CD8-positive, alpha-beta memory T cell (primary cell): ENCODE data around the gene SLIT1. TPM values are rescaled to one million over a fixed set of nuclear protein-coding genes. Genes with fewer than 3 reads are reported as not detected.

ENCODE experiments used
- CTCF ChIA-PET: fragments of 350-600 bp; sonication (Branson Sonifier 250); formaldehyde crosslinking; loops from one replicate; lab custom pipeline; 2021; ENCODE audit warnings: antibody characterized with exemption; lab: Charles Lee
- POLR2A ChIA-PET: fragments of 350-600 bp; sonication (Branson Sonifier 250); formaldehyde crosslinking; loops from one replicate; lab custom pipeline; 2021; ENCODE audit warnings: antibody characterized with exemption; lab: Charles Lee
- DNase-seq, 5 donors: peaks; one replicate each; pipeline versions ENCODE4 v3.0.0 to v3.0.0-alpha.2; 2020 to 2022; ENCODE audit warnings: mixed read lengths in 1 of 5
- H3K27ac ChIP-seq: one replicate; pipeline ENCODE4 v1.7.0; 2013; ENCODE audit warnings: low read depth, mild to moderate bottlenecking, low read length, moderate library complexity
- H3K27me3 ChIP-seq: 2 replicates; pipeline ENCODE4 v1.7.0; 2013; ENCODE audit warnings: low read length, mild to moderate bottlenecking; ENCODE audit not compliant: insufficient read depth, poor library complexity, severe bottlenecking
- H3K36me3 ChIP-seq: 2 replicates; pipeline ENCODE4 v1.7.0; 2013; ENCODE audit warnings: mild to moderate bottlenecking, low read length, moderate library complexity; ENCODE audit not compliant: insufficient read depth
- H3K4me1 ChIP-seq: 2 replicates; pipeline ENCODE4 v1.7.0; 2013; ENCODE audit warnings: mild to moderate bottlenecking, low read length, moderate library complexity; ENCODE audit not compliant: insufficient read depth
- H3K4me3 ChIP-seq: 2 replicates; pipeline ENCODE4 v1.7.0; 2013; ENCODE audit warnings: mild to moderate bottlenecking, low read length
- H3K9me3 ChIP-seq: 2 replicates; pipeline ENCODE4 v1.7.0; 2013; ENCODE audit warnings: mild to moderate bottlenecking, low read length
- H3K27ac Mint-ChIP-seq, 8 donors: one replicate each; pipeline ENCODE4 v1.8.0; 2020 to 2021; ENCODE audit warnings: mixed read lengths in 8 of 8, mild to moderate bottlenecking in 6 of 8, inconsistent platforms in 3 of 8, moderate library complexity in 3 of 8
- H3K27me3 Mint-ChIP-seq, 2 donors: one replicate each; pipeline ENCODE4 v1.8.0; 2020 to 2021; ENCODE audit warnings: mixed read lengths in 2 of 2, mild to moderate bottlenecking in 1 of 2, moderate library complexity in 1 of 2
- H3K36me3 Mint-ChIP-seq, 3 donors: one replicate each; pipeline ENCODE4 v1.8.0; 2020 to 2021; ENCODE audit warnings: mixed read lengths in 3 of 3, inconsistent platforms in 1 of 3, mild to moderate bottlenecking in 1 of 3
- H3K4me1 Mint-ChIP-seq, 3 donors: one replicate each; pipeline ENCODE4 v1.8.0; 2020 to 2021; ENCODE audit warnings: mixed read lengths in 3 of 3, inconsistent platforms in 1 of 3, mild to moderate bottlenecking in 1 of 3
- H3K4me3 Mint-ChIP-seq, 7 donors: one replicate each; pipeline ENCODE4 v1.8.0; 2020 to 2021; ENCODE audit warnings: mixed read lengths in 7 of 7, mild to moderate bottlenecking in 6 of 7, moderate library complexity in 4 of 7, inconsistent platforms in 2 of 7
- H3K9me3 Mint-ChIP-seq, 5 donors: one replicate each; pipeline ENCODE4 v1.8.0; 2020 to 2022; ENCODE audit warnings: mixed read lengths in 5 of 5, mild to moderate bottlenecking in 3 of 5, moderate library complexity in 2 of 5, inconsistent platforms in 1 of 5
- polyA plus RNA-seq: library from polyadenylated mRNA; unstranded; fragments of 300-500 nt; fragmentation: Illumina TruSeq; gene quantifications from one replicate; pipeline ENCODE4 v1.2.3, GENCODE V29; 2021
- total RNA-seq, 2 experiments: library from RNA; stranded (reverse); gene quantifications; one replicate each; pipeline ENCODE4 v1.2.3, GENCODE V29; 2021

The SLIT1 gene
- total and polyA plus RNA-seq, 3 experiments from 2014 or later = 0.06 to 0.20 TPM; not detected in 1

DNA sequence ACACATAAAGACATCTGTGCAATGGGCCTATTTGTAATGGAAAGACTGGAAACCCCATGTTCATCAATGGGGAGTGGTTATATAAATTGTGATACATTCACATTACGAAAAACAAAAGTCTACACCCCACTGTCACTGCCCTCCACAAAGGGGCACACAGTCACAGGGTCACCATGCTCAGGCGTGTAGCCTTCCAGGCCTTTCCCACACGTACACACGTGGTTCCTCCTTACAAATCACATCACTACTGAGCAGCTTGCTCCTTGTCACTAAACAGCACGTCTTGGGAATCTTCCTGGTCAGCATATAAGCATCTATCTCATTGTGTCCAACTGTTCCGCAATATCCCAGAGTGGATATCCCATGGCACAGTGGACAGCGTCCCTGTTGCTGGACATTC, 163.1 kb downstream of the SLIT1 start:
- ChIA-PET CTCF (interaction anchor here (0.6 to 3.9 kb wide), 2 partner anchors 15 to 185 kb away, joined by 3 to 30 read pairs; no protein-coding TSS in a partner anchor), POLR2A (no interaction called here)
- H3K4me3 Mint-ChIP-seq = no peak overlapping the region
- H3K36me3 Mint-ChIP-seq = no peaks in the 10 kb centered on the region
- no peak overlapping the region for H3K27ac Mint-ChIP-seq
- Histone ChIP-seq H3K27ac (no peak overlapping the region), H3K9me3 (no peaks in the 10 kb centered on the region), H3K4me3 (no peak overlapping the region), H3K27me3 (no peaks in the 10 kb centered on the region), H3K36me3 (no peaks in the 10 kb centered on the region), H3K4me1 (no peaks in the 10 kb centered on the region)
- no peaks in the 10 kb centered on the region for H3K9me3 Mint-ChIP-seq
- H3K4me1 Mint-ChIP-seq = peaks cover 0 to 1% (median 0%) of the 10 kb centered on the region in 3 donors
- DNase-seq = no peak
- peaks cover 0 to 2% of the 10 kb centered on the region in 2 donors for H3K27me3 Mint-ChIP-seq

DNA sequence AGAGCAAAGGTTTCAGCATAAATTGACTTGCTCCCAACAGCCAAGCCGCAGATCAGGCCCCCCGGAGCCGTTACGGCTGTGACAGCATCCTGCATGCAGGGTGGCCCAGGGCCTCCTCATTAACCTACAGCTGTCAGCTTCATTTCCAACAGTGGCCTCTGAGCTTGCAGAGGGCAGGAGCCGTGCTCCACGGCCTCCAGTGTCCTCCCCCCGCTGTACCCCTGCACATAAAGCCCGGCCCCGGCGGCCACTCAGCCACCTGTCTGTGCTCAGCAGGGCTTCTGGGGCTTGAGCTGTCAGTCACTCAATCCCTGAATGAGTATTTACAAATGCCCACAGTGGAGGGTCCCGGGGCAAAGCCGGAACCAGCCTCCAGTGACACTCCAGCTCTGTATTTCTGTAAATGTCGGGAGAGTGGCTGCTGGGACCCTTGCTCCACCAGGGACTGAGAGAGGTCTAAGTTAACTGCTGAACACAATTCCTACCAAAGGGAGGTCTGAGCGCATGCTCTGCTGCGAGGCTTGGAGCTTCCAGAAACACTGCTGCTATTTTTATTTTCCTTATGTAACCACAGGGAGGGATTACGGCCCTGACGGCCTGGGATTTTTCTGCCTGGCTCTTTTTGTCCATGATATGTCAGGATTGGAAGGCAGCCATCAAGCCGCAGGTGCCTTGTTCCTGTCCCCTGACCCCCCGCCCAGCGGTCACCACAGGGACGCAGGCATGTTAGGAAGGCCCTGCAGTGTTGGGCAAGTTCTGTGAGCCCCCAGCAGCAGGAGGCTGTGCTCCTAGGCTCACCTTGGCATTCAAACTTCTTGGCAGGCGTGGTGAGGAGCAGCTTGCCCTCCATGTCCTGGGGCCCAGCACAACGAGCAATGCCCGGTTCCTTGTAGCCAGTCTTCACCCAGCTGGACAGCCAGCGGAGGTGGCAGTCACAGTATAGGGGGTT, 165.0 kb downstream of the SLIT1 start:
- H3K4me3 Mint-ChIP-seq = no peak overlapping the region
- peak overlapping the region in 1 of 8 donors; percentile 33 for H3K27ac Mint-ChIP-seq
- peaks cover 9 to 11% (median 10%) of the 10 kb centered on the region in 3 donors for H3K4me1 Mint-ChIP-seq
- CTCF ChIA-PET = interaction anchor here (0.8 to 1.3 kb wide), 3 partner anchors 12 to 52 kb away, joined by 3 read pairs; no protein-coding TSS in a partner anchor
- no peaks in the 10 kb centered on the region for H3K36me3 Mint-ChIP-seq
- POLR2A ChIA-PET = no interaction called here
- Histone ChIP-seq H3K4me1 (peaks cover 5% of the 10 kb centered on the region), H3K4me3 (no peak overlapping the region), H3K36me3 (no peaks in the 10 kb centered on the region), H3K9me3 (no peaks in the 10 kb centered on the region), H3K27me3 (no peaks in the 10 kb centered on the region), H3K27ac (no peak overlapping the region)
- no peak for DNase-seq
- H3K9me3 Mint-ChIP-seq = no peaks in the 10 kb centered on the region
- peaks cover 0 to under 1% of the 10 kb centered on the region in 2 donors for H3K27me3 Mint-ChIP-seq

DNA sequence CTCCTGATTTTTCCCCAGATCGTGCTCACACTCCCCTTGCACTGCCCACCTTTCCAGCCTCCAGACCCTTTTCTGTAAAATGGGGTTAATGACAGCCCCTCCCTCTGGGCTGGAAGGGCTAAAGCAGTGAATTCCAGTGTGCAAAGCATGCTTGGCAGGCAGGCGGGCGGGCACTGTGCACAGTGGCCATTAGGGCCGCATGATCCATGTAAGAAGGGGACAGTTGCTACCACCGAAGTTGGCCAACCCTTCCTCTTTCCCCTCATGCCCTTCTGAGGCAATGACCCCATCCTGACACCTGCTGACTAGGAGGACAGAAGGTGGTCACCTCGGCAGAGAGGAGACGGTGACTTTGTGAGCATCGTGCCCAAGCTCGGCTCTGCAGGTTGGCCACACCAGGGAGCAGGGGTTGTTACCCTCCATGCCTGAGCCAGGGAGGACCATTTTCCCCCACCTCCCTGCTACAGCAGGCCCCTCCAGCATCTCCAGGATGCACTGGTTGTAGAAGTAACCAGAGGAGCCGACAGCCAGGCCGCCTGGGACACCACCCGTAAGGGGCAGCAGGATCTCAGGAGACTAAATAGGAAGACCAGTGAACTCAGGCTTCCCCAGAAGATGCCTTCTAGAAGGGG, 166.4 kb downstream of the SLIT1 start:
- Mint-ChIP-seq H3K27me3 (no peaks in the 10 kb centered on the region), H3K27ac (no peak overlapping the region), H3K9me3 (no peaks in the 10 kb centered on the region), H3K36me3 (no peaks in the 10 kb centered on the region), H3K4me3 (no peak overlapping the region), H3K4me1 (peaks cover 10 to 11% (median 10%) of the 10 kb centered on the region in 3 donors)
- DNase-seq = no peak
- H3K4me3 ChIP-seq = no peak overlapping the region
- H3K4me1 ChIP-seq = peaks cover 5% of the 10 kb centered on the region
- ChIA-PET POLR2A (no interaction called here), CTCF (interaction anchor here (1.0 kb wide), 1 partner anchor 18 kb away, joined by 3 read pairs; no protein-coding TSS in a partner anchor)
- H3K9me3 ChIP-seq = no peaks in the 10 kb centered on the region
- H3K36me3 ChIP-seq = no peaks in the 10 kb centered on the region
- H3K27ac ChIP-seq = no peak overlapping the region
- no peaks in the 10 kb centered on the region for H3K27me3 ChIP-seq

DNA sequence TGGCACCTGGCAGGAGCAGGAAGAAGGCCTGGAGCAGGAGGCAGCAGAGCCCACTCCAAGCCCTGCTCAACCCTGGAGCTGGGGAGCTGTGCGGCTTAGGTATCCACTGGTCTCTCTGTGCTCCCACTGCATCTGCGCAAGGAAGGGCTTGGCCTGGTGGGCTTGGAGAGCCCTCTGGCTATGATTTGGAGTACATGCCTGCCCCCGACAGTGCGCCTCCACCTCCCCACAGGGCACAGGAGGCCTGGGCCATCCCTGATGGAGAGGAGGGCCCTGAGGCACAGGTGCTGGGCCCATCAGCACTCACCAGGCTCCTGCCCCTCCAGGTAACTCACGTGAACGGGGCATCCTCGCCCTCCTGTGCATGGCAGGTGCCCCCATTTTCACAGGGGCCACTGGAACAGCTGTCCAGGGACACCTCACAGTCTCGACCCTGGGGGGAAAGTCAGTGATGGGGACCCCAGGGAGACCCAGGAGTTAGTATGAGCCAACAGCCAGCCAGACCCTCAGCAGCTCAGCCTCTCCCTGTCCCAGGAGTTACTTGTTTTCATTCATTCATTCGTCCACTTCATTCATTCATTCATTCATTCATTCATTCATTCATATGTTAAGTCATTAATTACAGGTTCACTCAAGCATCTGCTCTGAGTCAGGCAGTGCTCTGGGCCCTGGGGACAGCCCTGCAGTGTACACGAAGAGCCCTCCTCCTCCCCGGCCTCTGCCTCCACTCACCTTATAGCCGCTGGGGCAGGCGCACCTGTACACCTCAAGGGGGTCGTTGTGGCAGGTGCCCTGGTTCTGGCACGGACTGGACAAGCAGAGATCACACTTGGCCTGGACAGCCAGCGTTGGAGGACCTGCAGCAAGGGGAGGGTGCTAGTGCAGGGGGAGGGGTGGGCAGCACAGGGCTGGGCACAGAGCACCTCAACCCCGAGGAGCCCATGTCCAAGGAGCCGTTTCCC, 167.2 kb downstream of the SLIT1 start:
- no peak for DNase-seq
- CTCF ChIA-PET = no interaction called here

DNA sequence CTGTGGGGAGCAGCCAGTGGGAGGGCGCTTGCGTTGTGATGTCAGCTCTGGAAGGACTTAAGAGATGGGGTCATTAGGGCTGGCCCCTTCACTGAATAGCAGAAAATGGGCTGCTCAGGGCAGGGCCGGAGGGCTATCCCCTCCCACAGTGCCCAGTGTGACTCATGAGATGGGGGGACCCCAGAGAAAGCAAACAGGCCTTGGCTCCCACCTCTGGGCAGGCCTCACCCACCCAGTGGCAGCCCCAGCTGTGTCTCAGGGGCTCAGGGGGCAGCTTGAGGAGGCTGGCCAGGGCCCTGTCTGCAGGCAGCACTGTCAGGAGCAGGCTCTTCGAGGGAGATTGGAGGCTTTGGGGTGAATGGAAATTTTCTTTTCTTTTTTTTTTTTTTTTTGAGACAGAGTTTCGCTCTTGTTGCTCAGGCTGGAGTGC, 168.3 kb downstream of the SLIT1 start:
- no peaks in the 10 kb centered on the region for H3K9me3 Mint-ChIP-seq
- peaks cover 5% of the 10 kb centered on the region for H3K4me1 ChIP-seq
- no peaks in the 10 kb centered on the region for H3K36me3 Mint-ChIP-seq
- H3K27me3 ChIP-seq = no peaks in the 10 kb centered on the region
- H3K27ac ChIP-seq = no peak overlapping the region
- DNase-seq = no peak
- H3K9me3 ChIP-seq = no peaks in the 10 kb centered on the region
- CTCF ChIA-PET = interaction anchor here (1.2 to 1.5 kb wide), 2 partner anchors 8 to 20 kb away, joined by 5 read pairs; no protein-coding TSS in a partner anchor
- peak overlapping the region in 2 of 8 donors; percentile 22 to 29 for H3K27ac Mint-ChIP-seq
- H3K36me3 ChIP-seq = no peaks in the 10 kb centered on the region
- H3K4me1 Mint-ChIP-seq = peaks cover 10 to 11% (median 10%) of the 10 kb centered on the region in 3 donors
- POLR2A ChIA-PET = no interaction called here
- H3K4me3 Mint-ChIP-seq = no peak overlapping the region
- H3K4me3 ChIP-seq = no peak overlapping the region
- no peaks in the 10 kb centered on the region for H3K27me3 Mint-ChIP-seq

More for the DNA sequence above, 167.2 kb downstream of the SLIT1 start:
- Mint-ChIP-seq H3K9me3 (no peaks in the 10 kb centered on the region), H3K27me3 (no peaks in the 10 kb centered on the region), H3K4me3 (no peak overlapping the region), H3K36me3 (no peaks in the 10 kb centered on the region), H3K4me1 (peaks cover 10 to 11% (median 10%) of the 10 kb centered on the region in 3 donors), H3K27ac (no peak overlapping the region)
- Histone ChIP-seq H3K36me3 (no peaks in the 10 kb centered on the region), H3K9me3 (no peaks in the 10 kb centered on the region), H3K4me1 (peaks cover 5% of the 10 kb centered on the region), H3K4me3 (no peak overlapping the region), H3K27me3 (no peaks in the 10 kb centered on the region), H3K27ac (no peak overlapping the region)
- POLR2A ChIA-PET = no interaction called here

DNA sequence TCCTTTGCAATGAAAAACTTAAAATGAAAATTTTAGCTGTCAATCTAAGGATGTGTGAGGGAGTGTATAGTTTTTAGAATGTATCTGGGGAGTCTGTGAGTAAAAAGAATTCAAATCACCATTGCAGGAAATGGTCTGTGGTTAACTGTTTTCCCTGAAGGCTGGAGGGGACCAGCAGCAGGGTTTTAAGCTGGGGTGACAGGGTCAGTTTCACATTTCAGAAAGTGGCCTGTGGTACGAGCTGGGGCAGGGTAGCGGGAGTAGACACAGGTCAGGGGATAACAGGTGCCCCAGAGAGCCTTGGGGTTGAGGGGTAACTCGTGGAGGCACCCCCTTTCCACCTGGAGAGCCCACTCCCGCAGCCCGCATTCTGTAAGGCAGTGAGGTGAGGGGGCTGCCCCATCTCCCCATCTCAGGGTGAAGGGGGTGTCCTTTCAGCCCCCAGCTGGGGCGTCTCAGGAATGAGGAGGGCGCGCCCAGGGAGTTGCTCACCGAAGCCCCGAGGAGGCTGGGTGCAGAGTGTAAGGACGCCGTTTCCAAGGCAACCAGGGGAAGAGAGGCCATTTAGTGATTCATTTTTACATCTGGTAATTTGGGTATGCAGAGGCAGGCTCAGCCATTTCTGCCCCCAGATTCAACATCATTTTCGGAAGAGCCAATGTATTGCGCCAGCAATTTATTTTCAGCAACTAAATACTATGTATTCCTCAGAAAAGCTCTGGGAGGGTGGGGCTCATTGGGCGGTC, 168.9 kb downstream of the SLIT1 start:
- no peak overlapping the region for H3K27ac ChIP-seq
- ChIA-PET CTCF (interaction anchor here (1.2 to 1.5 kb wide), 2 partner anchors 8 to 20 kb away, joined by 5 read pairs; no protein-coding TSS in a partner anchor), POLR2A (no interaction called here)
- no peaks in the 10 kb centered on the region for H3K36me3 ChIP-seq
- H3K9me3 ChIP-seq = no peaks in the 10 kb centered on the region
- H3K4me3 ChIP-seq = no peak overlapping the region
- no peaks in the 10 kb centered on the region for H3K27me3 ChIP-seq
- peaks cover 5% of the 10 kb centered on the region for H3K4me1 ChIP-seq
- no peaks in the 10 kb centered on the region for H3K9me3 Mint-ChIP-seq
- peak overlapping the region in 4 of 8 donors; percentile 36 to 83 (median 74) for H3K27ac Mint-ChIP-seq
- H3K4me1 Mint-ChIP-seq = peaks cover 10 to 11% (median 10%) of the 10 kb centered on the region in 3 donors
- no peaks in the 10 kb centered on the region for H3K36me3 Mint-ChIP-seq
- H3K27me3 Mint-ChIP-seq = no peaks in the 10 kb centered on the region
- peak overlapping the region in 6 of 7 donors; percentile 6 to 67 (median 25) for H3K4me3 Mint-ChIP-seq
- DNase-seq = no peak

DNA sequence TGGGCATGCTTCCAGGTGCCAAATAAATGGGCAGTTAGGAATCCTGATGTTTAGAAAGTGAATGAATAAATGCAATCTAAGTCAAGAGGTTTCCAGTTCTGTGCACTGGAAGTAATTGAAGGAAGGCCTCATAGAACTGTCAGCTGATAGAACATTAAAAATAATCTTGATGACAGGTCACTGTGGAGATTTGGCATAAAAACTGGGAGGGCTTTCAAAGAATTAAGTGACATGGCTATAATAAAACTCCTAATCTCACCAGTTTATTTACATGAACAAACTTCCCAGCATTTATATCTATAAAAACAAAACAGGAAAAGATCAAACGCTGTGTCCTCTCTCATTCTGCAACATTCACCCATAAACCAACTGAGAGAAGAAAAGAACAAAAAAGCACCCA, 170.5 kb downstream of the SLIT1 start:
- H3K27ac Mint-ChIP-seq = peak overlapping the region in 1 of 8 donors; percentile 27
- CTCF ChIA-PET = no interaction called here
- H3K4me3 Mint-ChIP-seq = peak overlapping the region in 1 of 7 donors; percentile 7

More for the DNA sequence above, 170.5 kb downstream of the SLIT1 start:
- no peaks in the 10 kb centered on the region for H3K9me3 ChIP-seq
- no peaks in the 10 kb centered on the region for H3K27me3 Mint-ChIP-seq
- no peak for DNase-seq
- H3K27me3 ChIP-seq = no peaks in the 10 kb centered on the region
- H3K4me3 ChIP-seq = no peak overlapping the region
- H3K4me1 Mint-ChIP-seq = peaks cover 10 to 11% (median 10%) of the 10 kb centered on the region in 3 donors
- POLR2A ChIA-PET = no interaction called here
- H3K4me1 ChIP-seq = peaks cover 5% of the 10 kb centered on the region
- H3K36me3 ChIP-seq = no peaks in the 10 kb centered on the region
- H3K36me3 Mint-ChIP-seq = no peaks in the 10 kb centered on the region
- H3K9me3 Mint-ChIP-seq = no peaks in the 10 kb centered on the region
- H3K27ac ChIP-seq = no peak overlapping the region
